Endothelial cell (in vitro differentiated cells): ENCODE data around the gene SGCE. TPM values are rescaled to one million over a fixed set of nuclear protein-coding genes. Genes with fewer than 3 reads are reported as not detected.
A peak's percentile ranks its signal among the peaks of the same experiment; 100 is the strongest.

Experiments used
- DNase-seq: peaks from one replicate; pipeline ENCODE4 v3.0.0; 2021; ENCODE audit warnings: low spot score
- H3K27ac Mint-ChIP-seq: one replicate; pipeline ENCODE4 v1.8.0; 2021; ENCODE audit warnings: mixed read lengths, inconsistent platforms; ENCODE audit not compliant: unreplicated experiment
- H3K27me3 Mint-ChIP-seq: one replicate; pipeline ENCODE4 v1.8.0; 2021; ENCODE audit warnings: mild to moderate bottlenecking, moderate library complexity, mixed read lengths, inconsistent platforms; ENCODE audit not compliant: unreplicated experiment
- H3K36me3 Mint-ChIP-seq: one replicate; pipeline ENCODE4 v1.8.0; 2021; ENCODE audit warnings: mild to moderate bottlenecking, low read depth, mixed read lengths, inconsistent platforms; ENCODE audit not compliant: unreplicated experiment
- H3K4me1 Mint-ChIP-seq: one replicate; pipeline ENCODE4 v1.8.0; 2021; ENCODE audit warnings: mild to moderate bottlenecking, mixed read lengths, inconsistent platforms; ENCODE audit not compliant: unreplicated experiment
- H3K4me3 Mint-ChIP-seq: one replicate; pipeline ENCODE4 v1.8.0; 2021; ENCODE audit warnings: mild to moderate bottlenecking, mixed read lengths, inconsistent platforms; ENCODE audit not compliant: unreplicated experiment
- H3K9me3 Mint-ChIP-seq: one replicate; pipeline ENCODE4 v1.8.0; 2021; ENCODE audit warnings: mixed read lengths, inconsistent platforms; ENCODE audit not compliant: unreplicated experiment
- CTCF ChIP-seq: fragments of 200-600 bp; sonication (generic); IDR thresholded peaks from one replicate; pipeline ENCODE4 v1.5.0; 2021; ENCODE audit warnings: antibody characterized with exemption; ENCODE audit not compliant: unreplicated experiment
- total RNA-seq: library from RNA; stranded (reverse); fragmentation: NEBNext Ultra II Directional; extraction: Animal tissue kit (Norgen Biotek cat#: 25700); gene quantifications from one replicate; pipeline ENCODE4 v1.2.1, GENCODE V29; 2021; ENCODE audit not compliant: unreplicated experiment

Gene SGCE
- total RNA-seq, 1 donor from 2014 or later = 37.7 TPM

- Mint-ChIP-seq H3K4me1 (no peaks in the 10 kb centered on the region), H3K36me3 (no peaks in the 10 kb centered on the region), H3K4me3 (peak overlapping the region; percentile 98), H3K9me3 (peaks cover 9% of the 10 kb centered on the region), H3K27ac (peak overlapping the region; percentile 85), H3K27me3 (peaks cover 10% of the 10 kb centered on the region)
- no peak for TF ChIP-seq CTCF
- DNase-seq = peak; percentile 29
These were observed 646 bp downstream of the SGCE start for GRCh38 chr7:94655126-94655847.

- no peak for TF ChIP-seq CTCF
- Mint-ChIP-seq H3K27ac (no peak overlapping the region), H3K4me3 (peak overlapping the region; percentile 98), H3K36me3 (no peaks in the 10 kb centered on the region), H3K4me1 (no peaks in the 10 kb centered on the region), H3K9me3 (peaks cover 9% of the 10 kb centered on the region), H3K27me3 (peaks cover 10% of the 10 kb centered on the region)
- no peak for DNase-seq
These were observed 1.2 kb downstream of the SGCE start for GRCh38 chr7:94654783-94655125.

GRCh38 chr7:94650147-94651051 lies 5.5 kb downstream of the SGCE start:
- DNase-seq = no peak
- H3K9me3 Mint-ChIP-seq = no peaks in the 10 kb centered on the region
- no peak for TF ChIP-seq CTCF
- peaks cover 3% of the 10 kb centered on the region for H3K27me3 Mint-ChIP-seq
- H3K36me3 Mint-ChIP-seq = no peaks in the 10 kb centered on the region
- no peak overlapping the region for H3K27ac Mint-ChIP-seq
- no peak overlapping the region for H3K4me3 Mint-ChIP-seq
- H3K4me1 Mint-ChIP-seq = no peaks in the 10 kb centered on the region

- TF ChIP-seq CTCF = no peak
- Mint-ChIP-seq H3K4me1 (no peaks in the 10 kb centered on the region), H3K27ac (no peak overlapping the region), H3K4me3 (no peak overlapping the region), H3K9me3 (no peaks in the 10 kb centered on the region), H3K27me3 (peaks cover 3% of the 10 kb centered on the region), H3K36me3 (no peaks in the 10 kb centered on the region)
- DNase-seq = no peak
These were observed 6.5 kb downstream of the SGCE start for GRCh38 chr7:94649450-94649849.

GRCh38 chr7:94648731-94649130 lies 7.2 kb downstream of the SGCE start:
- Mint-ChIP-seq H3K27me3 (peaks cover 3% of the 10 kb centered on the region), H3K27ac (no peak overlapping the region), H3K4me3 (no peak overlapping the region), H3K9me3 (no peaks in the 10 kb centered on the region), H3K36me3 (no peaks in the 10 kb centered on the region), H3K4me1 (no peaks in the 10 kb centered on the region)
- DNase-seq = no peak
- TF ChIP-seq CTCF = no peak
